ENCODE results near the gene MED14.

The MED14 gene

DNA sequence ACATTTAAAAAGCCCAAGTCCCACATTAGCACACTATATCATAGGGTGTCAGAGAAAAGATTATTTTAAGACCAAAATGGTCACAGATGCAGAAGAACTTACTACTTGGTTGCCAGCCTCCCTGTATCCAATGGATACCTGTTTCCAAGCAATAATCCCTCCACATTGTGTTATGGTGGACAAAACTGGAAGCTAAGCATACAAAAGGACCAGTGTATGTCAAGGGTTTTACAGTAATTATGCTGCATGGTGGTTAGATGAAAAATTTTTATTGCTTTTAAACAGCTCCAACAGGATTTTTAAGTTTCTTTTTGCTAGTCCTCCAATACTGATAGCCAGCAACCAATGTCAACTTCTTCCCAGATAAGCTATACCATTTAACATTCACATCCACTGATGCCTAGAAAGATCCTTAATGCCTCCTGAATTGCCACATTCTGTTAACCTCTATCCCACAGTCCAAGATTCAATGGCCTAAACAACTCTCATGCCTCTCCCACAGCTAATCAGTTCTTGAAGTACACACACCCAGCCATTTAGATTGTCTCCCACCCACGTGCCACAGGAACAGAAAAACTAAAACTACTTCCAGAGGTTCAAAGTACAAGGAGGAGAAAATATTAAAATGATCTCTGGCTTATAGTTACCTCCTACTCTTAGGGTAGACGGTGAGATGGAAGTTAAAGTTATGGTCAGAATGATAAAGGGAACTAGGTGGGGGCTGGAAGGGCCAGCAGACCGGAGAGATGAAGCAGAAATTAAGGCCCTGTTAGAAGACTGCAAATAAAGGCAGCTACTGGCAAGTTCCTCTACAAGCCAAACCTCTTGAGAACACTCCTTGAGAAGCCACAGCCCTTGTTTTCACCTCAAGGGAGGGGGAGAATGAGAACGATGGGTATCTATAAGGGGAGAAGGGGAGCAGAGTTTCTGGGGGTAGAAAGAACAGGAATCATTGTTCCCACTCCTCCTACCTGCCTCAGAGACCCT lies 5.5 kb downstream of the MED14 start:
- no peak for TF ChIP-seq ZFX (IDR thresholded peaks at IDR 0.05; ENCODE audit: borderline replicate concordance)
- TF ChIP-seq, protein P1, sequence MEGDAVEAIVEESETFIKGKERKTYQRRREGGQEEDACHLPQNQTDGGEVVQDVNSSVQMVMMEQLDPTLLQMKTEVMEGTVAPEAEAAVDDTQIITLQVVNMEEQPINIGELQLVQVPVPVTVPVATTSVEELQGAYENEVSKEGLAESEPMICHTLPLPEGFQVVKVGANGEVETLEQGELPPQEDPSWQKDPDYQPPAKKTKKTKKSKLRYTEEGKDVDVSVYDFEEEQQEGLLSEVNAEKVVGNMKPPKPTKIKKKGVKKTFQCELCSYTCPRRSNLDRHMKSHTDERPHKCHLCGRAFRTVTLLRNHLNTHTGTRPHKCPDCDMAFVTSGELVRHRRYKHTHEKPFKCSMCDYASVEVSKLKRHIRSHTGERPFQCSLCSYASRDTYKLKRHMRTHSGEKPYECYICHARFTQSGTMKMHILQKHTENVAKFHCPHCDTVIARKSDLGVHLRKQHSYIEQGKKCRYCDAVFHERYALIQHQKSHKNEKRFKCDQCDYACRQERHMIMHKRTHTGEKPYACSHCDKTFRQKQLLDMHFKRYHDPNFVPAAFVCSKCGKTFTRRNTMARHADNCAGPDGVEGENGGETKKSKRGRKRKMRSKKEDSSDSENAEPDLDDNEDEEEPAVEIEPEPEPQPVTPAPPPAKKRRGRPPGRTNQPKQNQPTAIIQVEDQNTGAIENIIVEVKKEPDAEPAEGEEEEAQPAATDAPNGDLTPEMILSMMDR (IDR thresholded peaks at IDR 0.05) = no peak
- no peak overlapping the region for H3K27ac ChIP-seq

DNA sequence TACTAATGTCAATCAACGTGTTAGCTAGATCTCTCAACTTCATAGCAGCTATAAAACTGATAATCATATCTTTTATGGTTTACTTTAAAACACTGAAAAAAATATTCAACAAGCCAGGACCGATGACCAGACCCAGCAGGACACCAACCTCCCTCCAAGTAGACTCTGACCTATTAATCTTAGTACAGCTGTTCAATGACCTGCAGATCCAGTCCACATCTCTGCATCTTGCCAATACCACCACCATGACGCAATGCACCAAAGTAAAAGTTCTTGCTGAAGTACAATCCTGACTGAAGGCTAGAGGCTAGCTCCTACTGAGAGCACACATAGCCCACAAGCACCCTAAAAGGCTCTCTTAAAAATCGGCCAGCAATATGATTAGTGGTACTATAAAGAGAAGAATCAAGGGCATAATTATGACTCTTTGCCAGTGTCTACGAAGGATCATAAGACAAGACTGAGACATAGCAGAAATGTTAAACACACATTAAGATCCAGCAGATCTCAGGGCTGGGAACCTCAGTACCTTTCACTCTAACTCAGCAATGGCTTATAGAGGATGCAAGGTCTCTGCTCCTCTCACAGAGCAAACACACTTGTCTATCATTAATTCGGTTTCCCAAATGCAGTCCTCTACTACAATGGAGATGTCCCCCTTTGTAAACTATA lies 7.6 kb downstream of the MED14 start:
- H3K27ac ChIP-seq = no peak overlapping the region
- TF ChIP-seq, protein P1 (IDR thresholded peaks at IDR 0.05) = no peak
- no peak for TF ChIP-seq ZFX (IDR thresholded peaks at IDR 0.05; ENCODE audit: borderline replicate concordance)

DNA sequence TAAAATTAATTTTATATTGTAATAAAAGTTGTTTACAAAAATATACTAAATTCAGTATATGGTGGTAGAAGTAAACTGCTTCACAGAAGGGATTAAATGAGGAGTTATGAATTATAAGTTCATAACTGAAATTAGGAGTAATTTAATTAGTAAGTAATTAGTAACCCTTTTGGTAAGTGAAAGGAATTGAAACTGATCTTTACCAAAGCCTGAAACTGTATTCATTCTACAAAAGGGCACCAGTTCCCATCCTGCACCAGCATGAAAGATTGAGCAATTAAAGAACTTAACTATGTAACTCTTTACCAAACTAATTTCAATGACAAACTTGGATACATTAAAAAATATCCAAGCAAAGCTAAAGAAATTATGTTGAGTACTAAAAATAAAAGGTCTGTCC lies 8.2 kb downstream of the MED14 start:
- no peak overlapping the region for H3K27ac ChIP-seq
- no peak for TF ChIP-seq ZFX (IDR thresholded peaks at IDR 0.05; ENCODE audit: borderline replicate concordance)
- TF ChIP-seq, protein P1 (IDR thresholded peaks at IDR 0.05) = no peak

DNA sequence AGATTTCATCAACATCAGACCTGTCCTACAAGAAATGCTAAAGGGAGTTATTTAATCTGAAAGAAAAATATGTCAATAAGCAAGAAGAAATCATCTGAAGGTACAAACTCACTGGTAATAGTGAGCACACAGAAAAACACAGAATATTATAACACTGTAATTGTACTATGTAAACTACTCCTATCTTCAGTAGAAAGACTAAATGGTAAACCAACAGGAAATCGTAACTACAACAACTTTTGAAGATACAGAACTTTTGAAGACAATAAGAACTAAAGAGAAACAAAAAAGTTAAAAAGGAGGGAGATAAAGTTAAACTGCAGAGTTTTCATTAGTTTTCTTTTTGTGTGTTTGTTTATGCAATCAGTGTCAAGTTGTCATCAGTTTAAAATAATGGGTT lies 12.4 kb downstream of the MED14 start:
- H3K27ac ChIP-seq = no peak overlapping the region
- TF ChIP-seq, protein P1 (IDR thresholded peaks at IDR 0.05) = no peak
- no peak for TF ChIP-seq ZFX (IDR thresholded peaks at IDR 0.05; ENCODE audit: borderline replicate concordance)

DNA sequence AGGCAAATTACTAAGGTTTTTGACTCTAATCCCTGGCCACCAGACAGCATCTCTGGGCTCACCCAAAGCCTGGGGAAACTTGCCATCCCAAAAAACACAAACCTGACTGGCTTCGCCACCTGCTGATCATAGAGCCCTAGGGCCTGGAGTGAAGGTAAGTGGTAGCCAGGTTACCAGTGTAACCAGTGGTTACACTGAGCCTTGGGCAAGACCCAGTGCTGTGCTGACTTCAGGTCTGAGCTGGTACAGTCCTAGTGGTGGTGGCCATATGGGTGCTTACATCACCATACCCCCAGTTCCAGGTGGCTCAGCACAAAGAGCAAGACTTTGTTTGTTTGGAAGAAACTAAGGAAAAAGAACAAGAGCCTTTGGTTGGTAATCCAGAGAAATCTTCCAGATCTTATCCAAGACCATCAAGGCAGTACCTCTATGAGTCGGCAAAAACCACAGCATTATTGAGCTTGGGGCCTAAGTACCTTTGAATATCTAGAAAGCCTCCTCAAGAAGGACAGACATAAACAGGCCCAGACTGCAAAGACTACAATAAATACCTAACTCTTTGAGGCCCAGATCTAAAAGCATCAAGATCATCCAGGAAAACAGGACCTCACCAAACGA lies 13.7 kb downstream of the MED14 start:
- TF ChIP-seq ZFX (IDR thresholded peaks at IDR 0.05; ENCODE audit: borderline replicate concordance) = no peak
- TF ChIP-seq, protein P1 (IDR thresholded peaks at IDR 0.05) = no peak
- H3K27ac ChIP-seq = no peak overlapping the region

DNA sequence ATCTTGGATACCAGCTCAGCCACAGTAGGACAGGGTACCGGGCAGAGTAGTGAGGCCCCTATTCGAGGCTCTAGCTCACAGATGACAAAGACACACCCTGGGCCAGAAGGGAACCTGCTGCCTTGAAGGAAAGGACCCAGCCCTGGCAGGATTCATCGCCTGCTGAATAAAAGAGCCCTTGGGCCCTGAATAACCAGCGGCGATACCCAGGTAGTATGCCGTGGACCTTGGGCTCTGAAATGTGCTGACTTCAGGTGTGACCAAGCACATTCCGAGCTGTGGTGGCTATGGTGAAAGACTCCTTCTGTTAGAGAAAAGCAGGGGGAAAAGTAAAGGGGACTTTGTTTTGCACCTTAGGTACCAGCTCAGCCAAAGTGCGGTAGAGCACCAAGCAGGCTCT lies 14.6 kb downstream of the MED14 start:
- no peak for TF ChIP-seq ZFX (IDR thresholded peaks at IDR 0.05; ENCODE audit: borderline replicate concordance)
- no peak overlapping the region for H3K27ac ChIP-seq

DNA sequence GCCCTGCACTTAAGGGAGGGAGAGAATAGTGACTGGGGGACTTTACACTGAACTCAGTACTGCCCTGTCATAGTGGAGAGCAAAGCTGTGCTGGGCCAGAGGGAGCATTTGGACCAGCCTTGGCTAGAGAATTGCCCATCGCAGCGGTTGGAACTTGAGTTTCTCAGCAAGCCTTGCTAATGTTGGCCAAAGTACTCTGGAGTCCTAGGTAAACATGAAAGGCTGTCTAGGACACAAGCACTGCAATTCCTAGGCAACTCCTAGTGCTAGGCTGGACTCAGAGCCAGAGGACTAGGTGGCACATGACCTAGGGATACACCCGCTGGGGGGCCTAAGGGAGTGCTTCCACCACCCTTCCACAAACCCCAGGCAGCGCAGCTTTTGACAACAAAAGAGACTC lies 15.0 kb downstream of the MED14 start:
- TF ChIP-seq, protein P1 (IDR thresholded peaks at IDR 0.05) = no peak
- no peak for TF ChIP-seq ZFX (IDR thresholded peaks at IDR 0.05; ENCODE audit: borderline replicate concordance)
- no peak overlapping the region for H3K27ac ChIP-seq
